Prostate gland (tissue), 2 donors: ENCODE results near the gene ARHGAP26.

Experiments
- POLR2AphosphoS5 ChIP-seq: sonication (generic); formaldehyde crosslinking; IDR thresholded peaks from one replicate; pipeline ENCODE4 v1.6.1; 2017; ENCODE audit warnings: antibody characterized with exemption
- TF ChIP-seq, protein P1 (sequence below), 4 experiments: fragments of 200-600 bp in 2 of 4; fragments of 450-650 bp in 2 of 4; sonication (generic) in 2 of 4; IDR thresholded peaks; 1 replicate in 3 of 4; 2 replicates in 1 of 4; pipeline ENCODE4 v1.5.1; 2016 to 2019; ENCODE audit warnings: antibody characterized with exemption in 4 of 4, mild to moderate bottlenecking in 2 of 4, moderate library complexity in 2 of 4

DNA sequence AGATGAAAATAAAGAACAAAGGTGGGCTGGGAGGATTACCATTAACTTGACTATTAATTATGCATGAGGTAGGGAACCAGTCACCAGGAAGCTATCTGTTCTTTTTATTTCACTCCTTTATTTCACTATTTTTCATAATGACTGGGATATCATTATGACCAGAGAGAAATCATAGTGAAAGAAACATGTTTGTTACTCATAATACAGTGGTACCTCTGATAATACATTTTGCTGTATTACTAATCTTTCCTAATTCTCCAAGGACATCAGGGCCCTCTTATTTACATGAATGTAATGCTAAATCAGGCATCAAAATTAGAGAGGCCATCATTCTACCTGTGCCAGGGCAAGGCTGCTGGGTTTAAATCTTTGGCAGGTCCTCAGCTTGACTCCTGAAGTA, 379.6 kb downstream of the ARHGAP26 start:
- TF ChIP-seq, protein P1, sequence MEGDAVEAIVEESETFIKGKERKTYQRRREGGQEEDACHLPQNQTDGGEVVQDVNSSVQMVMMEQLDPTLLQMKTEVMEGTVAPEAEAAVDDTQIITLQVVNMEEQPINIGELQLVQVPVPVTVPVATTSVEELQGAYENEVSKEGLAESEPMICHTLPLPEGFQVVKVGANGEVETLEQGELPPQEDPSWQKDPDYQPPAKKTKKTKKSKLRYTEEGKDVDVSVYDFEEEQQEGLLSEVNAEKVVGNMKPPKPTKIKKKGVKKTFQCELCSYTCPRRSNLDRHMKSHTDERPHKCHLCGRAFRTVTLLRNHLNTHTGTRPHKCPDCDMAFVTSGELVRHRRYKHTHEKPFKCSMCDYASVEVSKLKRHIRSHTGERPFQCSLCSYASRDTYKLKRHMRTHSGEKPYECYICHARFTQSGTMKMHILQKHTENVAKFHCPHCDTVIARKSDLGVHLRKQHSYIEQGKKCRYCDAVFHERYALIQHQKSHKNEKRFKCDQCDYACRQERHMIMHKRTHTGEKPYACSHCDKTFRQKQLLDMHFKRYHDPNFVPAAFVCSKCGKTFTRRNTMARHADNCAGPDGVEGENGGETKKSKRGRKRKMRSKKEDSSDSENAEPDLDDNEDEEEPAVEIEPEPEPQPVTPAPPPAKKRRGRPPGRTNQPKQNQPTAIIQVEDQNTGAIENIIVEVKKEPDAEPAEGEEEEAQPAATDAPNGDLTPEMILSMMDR (IDR thresholded peaks at IDR 0.05) = no peak
- TF ChIP-seq POLR2AphosphoS5 = no peak
